MM.1S (cell line): Measurements from ENCODE around the gene SLC7A1.

Experiments used
- DNase-seq: peaks from one replicate; pipeline ENCODE4 v3.0.0-alpha.2; 2015
- H2AFZ ChIP-seq: fragments of 300-600 bp; sonication (generic); 2 replicates; pipeline ENCODE4 v1.6.0; 2016; ENCODE audit warnings: antibody characterized with exemption, low read length
- H3F3A ChIP-seq: fragments of 300-600 bp; sonication (generic); 2 replicates; pipeline ENCODE4 v1.6.1; 2016; ENCODE audit warnings: mild to moderate bottlenecking, antibody characterized with exemption, low read length, moderate library complexity, mixed read lengths; ENCODE audit not compliant: insufficient read depth
- H3K27ac ChIP-seq: fragments of 300-600 bp; sonication (generic); 2 replicates; pipeline ENCODE4 v1.5.1; 2016; ENCODE audit warnings: mild to moderate bottlenecking, low read length
- H3K27me3 ChIP-seq: fragments of 300-600 bp; sonication (generic); replicated peaks from 2 replicates; pipeline ENCODE4 v1.6.0; 2016; ENCODE audit warnings: low read length; ENCODE audit not compliant: insufficient read depth
- H3K36me3 ChIP-seq: fragments of 300-600 bp; sonication (generic); replicated peaks from 2 replicates; pipeline ENCODE4 v1.6.1; 2016; ENCODE audit warnings: mild to moderate bottlenecking, low read length, mixed read lengths; ENCODE audit not compliant: insufficient read depth
- H3K4me1 ChIP-seq: fragments of 300-600 bp; sonication (generic); 2 replicates; pipeline ENCODE4 v1.6.1; 2016; ENCODE audit warnings: low read length, mixed read lengths
- H3K4me2 ChIP-seq: fragments of 300-600 bp; sonication (generic); 2 replicates; pipeline ENCODE4 v1.6.0; 2016; ENCODE audit warnings: low read depth, low read length
- H3K4me3 ChIP-seq: fragments of 300-600 bp; sonication (generic); 2 replicates; pipeline ENCODE4 v1.5.1; 2016; ENCODE audit warnings: low read length, mixed read lengths
- H3K79me2 ChIP-seq: fragments of 300-600 bp; sonication (generic); 2 replicates; pipeline ENCODE4 v1.6.1; 2016; ENCODE audit warnings: mixed run types, low read length, mixed read lengths
- H3K9ac ChIP-seq: fragments of 300-600 bp; sonication (generic); 2 replicates; pipeline ENCODE4 v1.6.1; 2016; ENCODE audit warnings: low read length, mixed read lengths
- H3K9me2 ChIP-seq: fragments of 300-600 bp; sonication (generic); replicated peaks from 2 replicates; pipeline ENCODE4 v1.6.1; 2016; ENCODE audit warnings: mild to moderate bottlenecking, low read length, mixed read lengths; ENCODE audit not compliant: insufficient read depth
- H3K9me3 ChIP-seq: fragments of 300-600 bp; sonication (generic); replicated peaks from 2 replicates; pipeline ENCODE4 v1.6.1; 2016; ENCODE audit warnings: mild to moderate bottlenecking, low read length, mixed read lengths; ENCODE audit not compliant: insufficient read depth
- H4K20me1 ChIP-seq: fragments of 300-600 bp; sonication (generic); 2 replicates; pipeline ENCODE4 v1.6.1; 2016; ENCODE audit warnings: mild to moderate bottlenecking, low read length, moderate library complexity, mixed read lengths; ENCODE audit not compliant: insufficient read depth
- CTCF ChIP-seq: fragments of 300-600 bp; sonication (generic); IDR thresholded peaks from 2 replicates; pipeline ENCODE4 v1.5.1; 2016; ENCODE audit warnings: antibody characterized with exemption, low read length, mixed read lengths
- EZH2 ChIP-seq: fragments of 300-600 bp; sonication (generic); optimal IDR thresholded peaks from 2 replicates; pipeline ENCODE3; 2017; ENCODE audit warnings: low read depth, mild to moderate bottlenecking, antibody characterized with exemption, low read length, mixed read lengths
- EZH2phosphoT487 ChIP-seq: fragments of 300-600 bp; sonication (generic); IDR thresholded peaks from 2 replicates; pipeline ENCODE4 v1.6.1; 2018; ENCODE audit warnings: antibody characterized with exemption, low read length

SLC7A1 gene

GRCh38 chr13:29589234-29589633, 6.3 kb downstream of the SLC7A1 start:
- H3K9me2 ChIP-seq, result no peaks in the 10 kb centered on the region
- H3K27ac ChIP-seq, result no peak overlapping the region
- no peak overlapping the region for H3K9ac ChIP-seq
- H3K27me3 ChIP-seq, result no peaks in the 10 kb centered on the region
- no peak overlapping the region for H3K4me3 ChIP-seq
- no peaks in the 10 kb centered on the region; the same call in 1 of the 2 replicates for H4K20me1 ChIP-seq
- no peak overlapping the region for H2AFZ ChIP-seq
- H3K4me1 ChIP-seq, result no peaks in the 10 kb centered on the region
- TF ChIP-seq EZH2phosphoT487 (no peak), CTCF (no peak), EZH2 (no peak)
- no peaks in the 10 kb centered on the region for H3K36me3 ChIP-seq
- no peak for DNase-seq
- no peaks in the 10 kb centered on the region for H3K9me3 ChIP-seq
- peaks cover 100% of the 10 kb centered on the region for H3K79me2 ChIP-seq
- H3K4me2 ChIP-seq, result no peak overlapping the region
- H3F3A ChIP-seq, result no peaks in the 10 kb centered on the region

- no peaks in the 10 kb centered on the region for H3K4me1 ChIP-seq
- no peak for DNase-seq
These were observed 7.8 kb downstream of the SLC7A1 start for GRCh38 chr13:29587645-29588044.

GRCh38 chr13:29583073-29583785, 12.3 kb downstream of the SLC7A1 start:
- H4K20me1 ChIP-seq, result peaks cover 4% of the 10 kb centered on the region; the same call in 1 of the 2 replicates
- H3K79me2 ChIP-seq, result peaks cover 98% of the 10 kb centered on the region
- H3K36me3 ChIP-seq, result no peaks in the 10 kb centered on the region
- H3K4me2 ChIP-seq, result no peak overlapping the region
- no peak for DNase-seq
- TF ChIP-seq CTCF (no peak), EZH2 (no peak), EZH2phosphoT487 (no peak)
- H3K4me1 ChIP-seq, result no peaks in the 10 kb centered on the region
- H3K9me2 ChIP-seq, result no peaks in the 10 kb centered on the region
- no peaks in the 10 kb centered on the region for H3K27me3 ChIP-seq
- no peak overlapping the region for H3K27ac ChIP-seq
- no peak overlapping the region for H3K9ac ChIP-seq
- no peak overlapping the region for H3K4me3 ChIP-seq
- no peak overlapping the region for H2AFZ ChIP-seq
- no peaks in the 10 kb centered on the region for H3F3A ChIP-seq
- H3K9me3 ChIP-seq, result no peaks in the 10 kb centered on the region

More at GRCh38 chr13:29587645-29588044, 7.8 kb downstream of the SLC7A1 start:
- Histone ChIP-seq H3K9me2 (no peaks in the 10 kb centered on the region), H3K9ac (no peak overlapping the region), H3K27ac (no peak overlapping the region), H3K9me3 (no peaks in the 10 kb centered on the region), H3K36me3 (no peaks in the 10 kb centered on the region), H3K4me2 (no peak overlapping the region), H3K4me3 (no peak overlapping the region), H2AFZ (no peak overlapping the region), H3K27me3 (no peaks in the 10 kb centered on the region), H4K20me1 (no peaks in the 10 kb centered on the region; the same call in 1 of the 2 replicates), H3K79me2 (peaks cover 100% of the 10 kb centered on the region), H3F3A (no peaks in the 10 kb centered on the region)
- TF ChIP-seq EZH2phosphoT487 (no peak), EZH2 (no peak), CTCF (no peak)
